ENCODE results near the gene HLA-A. TPM values are rescaled to one million over a fixed set of nuclear protein-coding genes. Genes with fewer than 3 reads are reported as not detected.

The HLA-A gene
- polyA plus RNA-seq, 3 donors, result 154 to 222 (median 202) TPM

GRCh38 chr6:29933955-29934354 is 8.4 kb upstream of the HLA-A start:
- DNase-seq (ENCODE audit: low read depth in 3 of 3, low spot score in 2 of 3), result no peak

GRCh38 chr6:29935273-29935955 is 6.9 kb upstream of the HLA-A start:
- no peak for DNase-seq (ENCODE audit: low read depth in 3 of 3, low spot score in 2 of 3)

GRCh38 chr6:29938746-29939508 is 3.4 kb upstream of the HLA-A start:
- no peak for DNase-seq (ENCODE audit: low read depth in 3 of 3, low spot score in 2 of 3)

GRCh38 chr6:29941016-29941415 is 1.3 kb upstream of the HLA-A start:
- DNase-seq (ENCODE audit: low read depth in 3 of 3, low spot score in 2 of 3), result no peak

GRCh38 chr6:29941471-29941870 is 861 bp upstream of the HLA-A start:
- DNase-seq (ENCODE audit: low read depth in 3 of 3, low spot score in 2 of 3), result no peak

- DNase-seq (ENCODE audit: low read depth in 3 of 3, low spot score in 2 of 3), result no peak
Observed at GRCh38 chr6:29941916-29942274, 437 bp upstream of the HLA-A start.

GRCh38 chr6:29943053-29943966 is 978 bp downstream of the HLA-A start:
- DNase-seq (ENCODE audit: low read depth in 3 of 3, low spot score in 2 of 3), result no peak

GRCh38 chr6:29945281-29945820 is 3.0 kb downstream of the HLA-A start:
- no peak for DNase-seq (ENCODE audit: low read depth in 3 of 3, low spot score in 2 of 3)

GRCh38 chr6:29946223-29947076 is 4.1 kb downstream of the HLA-A start:
- DNase-seq (ENCODE audit: low read depth in 3 of 3, low spot score in 2 of 3), result no peak

GRCh38 chr6:29947077-29947980 is 5.0 kb downstream of the HLA-A start:
- no peak for DNase-seq (ENCODE audit: low read depth in 3 of 3, low spot score in 2 of 3)

GRCh38 chr6:29948277-29948676 is 5.9 kb downstream of the HLA-A start:
- DNase-seq (ENCODE audit: low read depth in 3 of 3, low spot score in 2 of 3), result no peak

GRCh38 chr6:29949934-29950333 is 7.6 kb downstream of the HLA-A start:
- no peak for DNase-seq (ENCODE audit: low read depth in 3 of 3, low spot score in 2 of 3)

- no peak for DNase-seq (ENCODE audit: low read depth in 3 of 3, low spot score in 2 of 3)
Observed at GRCh38 chr6:29951882-29952281, 9.6 kb downstream of the HLA-A start.

- DNase-seq (ENCODE audit: low read depth in 3 of 3, low spot score in 2 of 3), result no peak
Observed at GRCh38 chr6:29953001-29953441, 10.7 kb downstream of the HLA-A start.

- DNase-seq (ENCODE audit: low read depth in 3 of 3, low spot score in 2 of 3), result no peak
Observed at GRCh38 chr6:29953686-29954085, 11.4 kb downstream of the HLA-A start.

- DNase-seq (ENCODE audit: low read depth in 3 of 3, low spot score in 2 of 3), result no peak
Observed at GRCh38 chr6:29954272-29954671, 11.9 kb downstream of the HLA-A start.

GRCh38 chr6:29955783-29956182 is 13.5 kb downstream of the HLA-A start:
- no peak for DNase-seq (ENCODE audit: low read depth in 3 of 3, low spot score in 2 of 3)

- no peak for DNase-seq (ENCODE audit: low read depth in 3 of 3, low spot score in 2 of 3)
Observed at GRCh38 chr6:29956518-29956917, 14.2 kb downstream of the HLA-A start.

- DNase-seq (ENCODE audit: low read depth in 3 of 3, low spot score in 2 of 3), result no peak
Observed at GRCh38 chr6:29958046-29958445, 15.7 kb downstream of the HLA-A start.

Data from right renal cortex interstitium (tissue), 3 donors.